IPS-NIHi7 (cell line): ENCODE measurements around the gene NYAP2.

Experiments
- DNase-seq: peaks from one replicate; pipeline ENCODE4 v3.0.0; 2012; ENCODE audit warnings: mixed read lengths; ENCODE audit errors: extremely low spot score

NYAP2 gene

GRCh38 chr2:225428360-225428759 is 28.9 kb downstream of the NYAP2 start:
- no peak for DNase-seq

- DNase-seq, result no peak
Observed at GRCh38 chr2:225429717-225430116, 30.2 kb downstream of the NYAP2 start.

DNA sequence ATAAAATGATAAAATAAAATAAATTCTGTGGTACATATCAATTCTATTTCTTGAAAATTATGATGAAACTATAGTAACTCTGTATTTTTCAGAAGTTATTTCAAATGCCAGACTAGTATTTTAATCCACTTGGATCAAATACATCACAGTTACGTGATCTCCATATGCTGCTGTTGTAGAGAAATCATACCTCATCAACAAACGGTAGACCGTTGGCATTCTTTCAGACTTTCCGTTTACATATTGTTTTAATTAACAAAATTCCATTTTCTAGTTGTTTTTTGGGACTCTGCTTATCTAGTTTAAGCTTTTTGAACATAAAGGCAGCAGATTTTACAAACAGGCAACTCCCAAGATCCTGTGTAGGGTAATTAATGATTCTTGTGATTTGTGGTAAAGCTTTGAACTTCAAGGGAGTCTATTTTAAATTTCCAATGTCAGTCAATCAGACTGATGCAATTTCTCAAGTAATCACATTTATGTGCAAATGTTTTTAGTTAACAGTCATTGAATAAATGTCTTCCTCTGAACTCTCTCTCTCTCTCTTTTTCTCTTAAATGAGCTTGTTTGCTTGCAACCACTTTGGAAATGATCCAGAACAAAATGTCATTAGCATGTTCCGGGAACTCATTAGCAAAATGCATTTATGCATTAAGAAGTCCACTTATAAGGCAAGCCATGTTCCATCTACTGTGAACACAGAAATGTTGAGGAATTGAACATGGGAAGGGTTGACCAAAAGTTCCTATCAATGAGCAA is 31.8 kb downstream of the NYAP2 start:
- no peak for DNase-seq

DNA sequence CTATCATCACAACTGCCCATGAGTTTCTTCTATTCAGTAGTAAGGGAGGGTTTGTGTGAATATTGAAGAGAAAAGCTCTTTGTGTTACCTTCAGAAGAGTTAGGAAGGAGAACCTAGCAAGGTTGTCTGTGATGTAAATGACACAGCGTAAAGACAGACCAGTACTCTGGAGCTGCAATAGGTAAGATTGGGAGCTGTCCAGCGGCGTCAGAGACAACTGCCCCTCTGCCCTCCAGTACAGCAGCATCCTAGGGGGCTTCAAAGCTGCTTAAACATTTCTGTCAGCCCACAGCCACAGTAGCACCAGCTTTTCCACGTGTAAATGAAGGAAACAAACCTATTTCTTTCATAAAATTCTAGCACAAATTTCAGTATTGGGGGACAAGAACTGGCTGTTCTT is 34.5 kb downstream of the NYAP2 start:
- DNase-seq, result peak; percentile 42

- DNase-seq, result no peak
Observed at GRCh38 chr2:225437319-225437718, 37.8 kb downstream of the NYAP2 start.

- no peak for DNase-seq
Observed at GRCh38 chr2:225438248-225438647, 38.7 kb downstream of the NYAP2 start.

- DNase-seq, result no peak
Observed at GRCh38 chr2:225452677-225453076, 53.2 kb downstream of the NYAP2 start.

DNA sequence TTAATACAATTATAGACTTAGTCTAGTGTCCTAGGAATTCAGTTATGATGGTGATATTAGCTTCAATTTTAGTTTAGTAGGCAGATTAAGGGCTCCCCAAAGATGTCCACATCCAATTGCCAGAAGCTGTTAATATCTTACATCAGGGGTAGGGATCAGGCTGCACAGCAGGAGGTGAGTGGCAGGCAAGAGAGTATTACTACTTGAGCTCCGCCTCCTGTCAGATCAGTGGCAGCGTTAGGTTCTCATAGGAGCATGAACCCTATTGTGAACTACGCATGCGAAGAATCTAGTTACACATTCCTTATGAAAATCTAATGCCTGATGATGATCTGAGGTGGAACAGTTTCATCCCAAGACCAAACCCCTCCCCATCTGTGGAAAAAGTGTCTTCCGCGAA is 54.9 kb downstream of the NYAP2 start:
- DNase-seq, result no peak

DNA sequence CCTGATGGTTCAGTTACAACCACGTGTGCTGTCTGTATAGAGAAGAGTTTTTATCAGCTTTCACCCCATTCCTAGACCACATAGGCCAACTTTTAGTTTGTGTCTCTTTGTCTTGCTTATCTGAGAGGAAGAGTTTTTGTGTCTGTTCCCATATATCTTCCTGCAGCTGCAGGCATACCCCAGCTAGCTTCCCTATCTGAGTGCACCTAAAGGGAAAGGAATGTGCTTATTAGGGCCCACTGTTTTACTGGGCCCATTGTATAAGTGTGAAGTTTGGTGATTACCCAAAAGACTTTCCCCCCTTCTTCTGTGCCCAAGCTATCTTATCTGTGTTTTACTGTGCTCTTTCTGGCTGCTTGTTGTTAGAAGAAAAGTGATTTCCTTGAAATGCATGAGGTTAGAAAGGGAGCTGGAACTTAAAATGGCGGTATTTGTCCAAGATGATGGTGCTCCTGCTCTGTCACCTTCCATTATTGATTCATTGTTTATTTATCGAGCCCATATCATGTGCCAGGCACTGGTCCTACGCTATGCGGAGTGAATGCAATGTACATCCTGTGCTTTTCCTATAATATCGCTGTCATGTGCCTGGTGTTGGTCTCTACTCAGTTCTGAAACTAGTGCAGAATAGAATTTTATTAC is 57.2 kb downstream of the NYAP2 start:
- no peak for DNase-seq

- DNase-seq, result no peak
Observed at GRCh38 chr2:225457482-225457881, 58.0 kb downstream of the NYAP2 start.

- no peak for DNase-seq
Observed at GRCh38 chr2:225458431-225459117, 59.1 kb downstream of the NYAP2 start.

DNA sequence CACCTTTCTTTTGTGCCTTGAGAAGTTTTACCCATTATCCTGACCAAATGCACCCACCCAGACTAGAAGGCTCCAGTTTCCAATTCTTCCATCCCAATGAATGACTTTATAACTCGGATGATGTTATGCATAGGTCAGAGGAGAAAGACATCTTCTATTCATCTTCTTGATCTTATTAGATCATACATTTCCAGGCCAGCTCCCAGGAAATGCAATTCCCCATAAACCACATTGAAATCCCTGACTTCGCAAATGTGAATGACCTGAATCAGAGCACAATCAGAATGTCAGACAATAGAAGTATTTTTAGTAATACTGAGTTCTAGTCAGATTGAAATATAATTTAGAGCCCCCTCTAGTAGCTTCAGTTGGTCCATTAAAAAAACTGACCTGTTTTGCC is 62.9 kb downstream of the NYAP2 start:
- no peak for DNase-seq

DNA sequence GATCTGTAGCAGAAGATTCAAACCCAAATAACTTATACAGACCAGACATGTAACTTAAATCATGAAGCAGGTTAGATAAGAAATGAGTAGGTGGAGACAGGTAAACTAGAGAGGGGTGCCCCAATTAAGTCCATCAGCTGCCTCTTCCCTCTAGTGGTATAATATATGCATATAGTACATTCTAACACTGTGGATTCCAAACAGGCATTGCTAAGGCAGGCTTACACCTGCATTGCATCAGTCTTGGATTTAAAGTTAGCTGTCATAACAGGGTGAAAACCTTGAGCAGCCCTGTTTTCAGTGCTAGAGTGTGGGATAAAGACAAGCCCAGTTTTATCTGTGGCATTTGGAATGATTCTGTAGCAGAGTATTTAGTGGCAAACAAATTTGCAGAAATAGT is 63.4 kb downstream of the NYAP2 start:
- no peak for DNase-seq

GRCh38 chr2:225463449-225463848 is 63.9 kb downstream of the NYAP2 start:
- DNase-seq, result no peak

GRCh38 chr2:225464346-225465025 is 65.0 kb downstream of the NYAP2 start:
- DNase-seq, result no peak

DNA sequence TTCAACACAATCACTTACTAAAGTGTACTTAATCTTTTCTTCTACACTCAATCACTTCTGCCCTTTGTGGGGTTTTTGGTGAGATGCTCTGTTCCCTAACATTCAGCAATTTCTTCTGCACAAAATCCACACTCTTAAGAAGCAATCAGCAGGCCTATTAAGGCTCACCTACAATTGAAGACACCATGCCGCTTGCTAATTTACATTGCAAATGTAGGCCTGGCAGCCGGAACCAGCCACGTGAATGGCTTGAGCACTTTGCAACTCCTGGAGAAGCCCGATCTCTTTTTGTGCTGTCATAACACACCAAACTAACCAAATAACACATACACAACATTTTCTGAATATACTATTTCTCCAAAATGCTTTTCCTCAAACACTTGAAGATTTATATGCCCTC is 66.3 kb downstream of the NYAP2 start:
- peak; percentile 28 for DNase-seq

GRCh38 chr2:225466891-225467604 is 67.5 kb downstream of the NYAP2 start:
- no peak for DNase-seq

GRCh38 chr2:225468131-225468530 is 68.6 kb downstream of the NYAP2 start:
- no peak for DNase-seq

GRCh38 chr2:225471039-225471438 is 71.5 kb downstream of the NYAP2 start:
- DNase-seq, result no peak

DNA sequence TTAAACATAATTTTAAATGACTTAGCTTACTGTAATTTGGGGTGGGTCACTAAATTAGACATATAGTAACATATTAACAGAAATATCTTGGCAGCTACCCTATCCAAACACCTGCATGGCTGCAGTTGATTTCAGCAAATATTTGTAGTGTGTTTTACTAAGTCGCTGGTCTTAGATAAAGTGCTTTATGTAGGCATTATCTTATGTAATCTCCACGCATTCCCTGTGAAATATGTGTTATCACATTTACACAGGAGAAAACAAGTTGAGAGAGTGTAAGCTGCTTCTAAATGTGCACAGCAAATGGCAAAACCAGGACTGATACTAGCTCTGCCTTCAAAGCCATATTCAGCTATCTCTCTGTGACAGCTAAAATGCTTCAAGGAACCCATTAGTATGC is 72.0 kb downstream of the NYAP2 start:
- DNase-seq, result no peak

GRCh38 chr2:225472161-225472560 is 72.7 kb downstream of the NYAP2 start:
- no peak for DNase-seq

- DNase-seq, result no peak
Observed at GRCh38 chr2:225479386-225479785, 79.9 kb downstream of the NYAP2 start.
